ENCODE measurements around the gene PEX7.
A peak's percentile ranks its signal among the peaks of the same experiment; 100 is the strongest.
"Not testable (repeated sequence)": the region's sequence is repeated elsewhere in the genome, so short reads cannot be mapped to it uniquely, and the experiment has no call there.

The PEX7 gene

DNA sequence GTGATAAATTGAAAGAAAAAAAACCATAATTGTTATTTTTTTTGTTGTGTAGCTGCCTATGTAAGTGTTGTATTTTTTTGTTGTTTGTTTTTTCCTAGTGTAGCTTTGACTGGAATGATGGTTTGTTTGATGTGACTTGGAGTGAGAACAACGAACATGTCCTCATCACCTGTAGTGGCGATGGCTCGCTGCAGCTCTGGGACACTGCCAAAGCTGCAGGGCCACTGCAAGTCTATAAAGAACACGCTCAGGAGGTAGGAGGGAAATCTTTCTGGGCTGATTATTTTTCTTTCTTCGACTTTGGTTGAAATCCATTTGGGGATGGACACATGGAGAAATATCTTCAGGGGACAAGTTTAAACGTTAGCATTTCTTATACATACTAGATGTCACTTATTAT lies 3.8 kb downstream of the PEX7 start:
- TF ChIP-seq CTCF (IDR thresholded peaks at IDR 0.05; ENCODE audit: extremely low read depth, insufficient read depth, missing control alignments), result no peak
- in situ Hi-C loops (cut with MboI; ENCODE audit: low pct_unique_long_range_greater_than_20kb, low sequenced_read_pairs, unreplicated experiment), result no loop called here

DNA sequence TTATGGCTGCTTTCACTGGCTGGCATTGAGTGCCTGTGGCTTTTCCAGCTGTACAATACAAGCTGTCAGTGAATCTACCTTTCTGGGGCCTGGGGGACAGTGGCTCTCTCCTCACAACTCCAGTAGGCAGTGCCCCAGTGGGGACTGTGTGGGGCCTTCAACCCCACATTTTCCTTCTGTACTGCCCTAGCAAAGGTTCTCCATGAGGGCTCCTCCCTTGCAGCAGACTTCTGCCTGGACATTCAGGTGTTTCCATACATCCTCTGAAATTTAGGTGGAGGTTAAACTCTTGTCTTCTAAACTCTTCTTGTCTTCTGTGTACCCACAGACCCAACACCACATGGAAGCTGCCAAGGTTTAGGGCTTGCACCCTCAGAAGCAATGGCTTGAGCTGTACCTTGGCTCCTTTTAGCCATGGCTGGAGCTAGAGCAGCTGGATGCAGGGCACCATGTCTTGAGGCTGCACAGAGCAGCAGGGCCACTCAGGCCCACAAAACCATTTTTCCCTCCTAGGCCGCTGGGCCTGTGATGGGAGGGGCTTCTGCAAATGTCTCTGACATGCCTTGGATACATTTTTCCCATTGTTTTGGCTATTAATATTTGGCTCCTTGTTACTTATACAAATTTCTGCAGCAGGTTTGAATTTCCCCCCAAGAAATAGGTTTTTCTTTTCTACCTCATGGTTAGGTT lies 9.6 kb downstream of the PEX7 start:
- in situ Hi-C loops (cut with MboI; ENCODE audit: low pct_unique_long_range_greater_than_20kb, low sequenced_read_pairs, unreplicated experiment), result no loop called here
- no peak for DNase-seq (ENCODE audit: low spot score)
- no peak for TF ChIP-seq CTCF (IDR thresholded peaks at IDR 0.05; ENCODE audit: extremely low read depth, insufficient read depth, missing control alignments)

More for the DNA sequence above, 3.8 kb downstream of the PEX7 start:
- no peak for DNase-seq (ENCODE audit: low spot score)

- no peak for TF ChIP-seq CTCF (IDR thresholded peaks at IDR 0.05; ENCODE audit: extremely low read depth, insufficient read depth, missing control alignments)
- in situ Hi-C loops (cut with MboI; ENCODE audit: low pct_unique_long_range_greater_than_20kb, low sequenced_read_pairs, unreplicated experiment), result no loop called here
- no peak for DNase-seq (ENCODE audit: low spot score)
These were observed 18.0 kb downstream of the PEX7 start for GRCh38 chr6:136840276-136841001.

GRCh38 chr6:136843210-136843609 lies 20.8 kb downstream of the PEX7 start:
- TF ChIP-seq CTCF (IDR thresholded peaks at IDR 0.05; ENCODE audit: extremely low read depth, insufficient read depth, missing control alignments), result no peak
- no peak for DNase-seq (ENCODE audit: low spot score)
- in situ Hi-C loops (cut with MboI; ENCODE audit: low pct_unique_long_range_greater_than_20kb, low sequenced_read_pairs, unreplicated experiment), result no loop called here

DNA sequence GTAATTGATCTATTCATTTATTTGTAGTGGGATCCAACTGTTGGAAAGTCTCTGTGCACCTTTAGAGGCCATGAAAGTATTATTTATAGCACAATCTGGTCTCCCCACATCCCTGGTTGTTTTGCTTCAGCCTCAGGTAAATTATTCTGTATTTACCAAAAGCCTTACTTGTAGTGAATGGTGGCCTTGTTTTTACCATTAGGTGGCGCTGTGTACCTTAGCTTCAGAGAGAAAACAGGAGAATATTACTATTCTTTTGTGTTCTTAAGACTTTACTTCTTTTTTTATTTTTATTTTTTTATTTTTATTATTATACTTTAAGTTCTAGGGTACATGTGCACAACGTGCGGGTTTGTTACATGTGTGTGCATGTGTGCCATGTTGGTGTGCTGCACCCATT lies 23.7 kb downstream of the PEX7 start:
- DNase-seq (ENCODE audit: low spot score), result peak; percentile 44
- in situ Hi-C loops (cut with MboI; ENCODE audit: low pct_unique_long_range_greater_than_20kb, low sequenced_read_pairs, unreplicated experiment), result no loop called here
- peak; percentile 85 for TF ChIP-seq CTCF (IDR thresholded peaks at IDR 0.05; ENCODE audit: extremely low read depth, insufficient read depth, missing control alignments)

- in situ Hi-C loops (cut with MboI; ENCODE audit: low pct_unique_long_range_greater_than_20kb, low sequenced_read_pairs, unreplicated experiment); DNase-seq (ENCODE audit: low spot score): not testable (repeated sequence)
These were observed 24.1 kb downstream of the PEX7 start for GRCh38 chr6:136846477-136846876.

DNA sequence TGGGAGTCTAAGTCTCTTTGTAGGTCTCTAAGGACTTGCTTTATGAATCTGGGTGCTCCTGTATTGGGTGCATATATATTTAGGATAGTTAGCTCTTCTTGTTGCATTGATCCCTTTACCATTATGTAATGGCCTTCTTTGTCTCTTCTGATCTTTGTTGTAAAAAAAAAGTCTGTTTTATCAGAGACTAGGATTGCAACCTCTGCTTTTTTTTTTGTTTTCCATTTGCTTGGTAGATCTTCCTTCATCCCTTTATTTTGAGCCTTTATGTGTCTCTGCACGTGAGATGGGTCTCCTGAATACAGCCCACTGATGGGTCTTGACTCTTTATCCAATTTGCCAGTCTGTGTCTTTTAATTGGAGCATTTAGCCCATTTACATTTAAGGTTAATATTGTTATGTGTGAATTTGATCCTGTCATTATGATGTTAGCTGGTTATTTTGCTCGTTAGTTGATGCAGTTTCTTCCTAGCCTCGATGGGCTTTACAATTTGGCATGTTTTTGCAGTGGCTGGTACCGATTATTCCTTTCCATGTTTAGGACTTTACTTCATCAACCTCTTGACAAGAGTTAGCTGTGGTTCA lies 27.7 kb downstream of the PEX7 start:
- DNase-seq (ENCODE audit: low spot score); in situ Hi-C loops (cut with MboI; ENCODE audit: low pct_unique_long_range_greater_than_20kb, low sequenced_read_pairs, unreplicated experiment): not testable (repeated sequence)

Measured in GM13977 (cell line).